ENCODE measurements around the gene CCDC30. TPM values are rescaled to one million over a fixed set of nuclear protein-coding genes. Genes with fewer than 3 reads are reported as not detected.
A peak's percentile ranks its signal among the peaks of the same experiment; 100 is the strongest.
"Not testable (repeated sequence)": the region's sequence is repeated elsewhere in the genome, so short reads cannot be mapped to it uniquely, and the experiment has no call there.

Gene CCDC30
- total and polyA plus RNA-seq, 3 experiments from 2014 or later = 0.58 to 1.9 (median 1.5) TPM

DNA sequence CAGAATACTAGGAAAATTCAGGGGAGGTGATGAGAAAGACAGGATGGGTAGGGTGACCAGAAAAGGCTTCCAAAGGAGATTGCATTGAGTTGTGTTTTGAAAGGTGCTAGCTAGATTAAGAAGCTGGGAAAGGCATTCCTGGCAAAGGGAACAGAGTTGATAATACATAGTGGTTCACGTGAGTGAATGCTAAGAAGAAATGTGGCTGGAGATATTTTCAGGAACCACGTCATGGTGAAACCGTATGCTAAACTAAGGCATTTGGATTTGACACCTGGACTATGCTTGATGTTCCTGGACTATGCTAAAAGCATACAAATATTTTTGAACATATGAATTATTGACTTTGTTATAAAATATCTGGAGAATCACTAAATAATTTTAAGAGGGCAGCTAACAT is 14.7 kb downstream of the CCDC30 start:
- Histone ChIP-seq H3K9me3 (ENCODE audit: low read length) (no peaks in the 10 kb centered on the region), H3K36me3 (ENCODE audit: insufficient read depth, low read length) (peaks cover under 1% of the 10 kb centered on the region), H3K27me3 (ENCODE audit: insufficient read depth, low read length, poor library complexity, severe bottlenecking) (no peaks in the 10 kb centered on the region), H3K27ac (ENCODE audit: low read depth, low read length) (no peak overlapping the region), H3K4me3 (ENCODE audit: low read length) (no peak overlapping the region), H3K4me1 (ENCODE audit: insufficient read depth, low read length) (no peaks in the 10 kb centered on the region)
- ChIA-PET CTCF (no interaction called here), POLR2A (no interaction called here)
- H3K36me3 Mint-ChIP-seq = peaks cover 0 to 13% (median 3%) of the 10 kb centered on the region in 3 donors
- no peaks in the 10 kb centered on the region for H3K4me1 Mint-ChIP-seq
- no peak overlapping the region for H3K27ac Mint-ChIP-seq
- H3K9me3 Mint-ChIP-seq = no peaks in the 10 kb centered on the region
- no peak overlapping the region for H3K4me3 Mint-ChIP-seq
- DNase-seq = no peak
- peaks cover 0 to 1% of the 10 kb centered on the region in 2 donors for H3K27me3 Mint-ChIP-seq

DNA sequence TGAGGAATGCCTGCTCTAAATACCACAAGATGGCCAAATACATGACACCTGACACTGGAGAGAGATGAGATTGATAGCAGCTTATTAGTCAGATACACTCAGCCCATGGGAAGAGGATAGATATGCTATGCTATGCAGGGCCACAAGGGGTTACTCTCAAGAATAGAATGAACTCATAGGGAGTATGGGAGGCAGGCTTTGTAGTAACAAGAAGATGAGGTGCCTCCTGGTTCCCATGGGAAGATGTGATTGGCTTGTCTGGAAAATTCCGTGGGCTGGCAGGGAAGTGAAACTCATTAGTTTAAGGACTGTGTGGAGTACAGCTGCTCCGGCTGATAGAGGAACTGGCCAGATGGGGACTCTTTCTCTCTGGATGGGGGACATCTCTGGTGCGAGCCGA is 16.5 kb downstream of the CCDC30 start:
- H3K36me3 Mint-ChIP-seq = peaks cover 3 to 19% (median 6%) of the 10 kb centered on the region in 3 donors
- H3K27me3 Mint-ChIP-seq = peaks cover 0 to 1% of the 10 kb centered on the region in 2 donors
- no peak for DNase-seq
- Histone ChIP-seq H3K27ac (ENCODE audit: low read depth, low read length) (no peak overlapping the region), H3K36me3 (ENCODE audit: insufficient read depth, low read length) (peaks cover 4% of the 10 kb centered on the region), H3K4me1 (ENCODE audit: insufficient read depth, low read length) (no peaks in the 10 kb centered on the region), H3K27me3 (ENCODE audit: insufficient read depth, low read length, poor library complexity, severe bottlenecking) (no peaks in the 10 kb centered on the region), H3K4me3 (ENCODE audit: low read length) (no peak overlapping the region), H3K9me3 (ENCODE audit: low read length) (no peaks in the 10 kb centered on the region)
- peak overlapping the region in 1 of 8 donors; percentile 82 for H3K27ac Mint-ChIP-seq
- H3K9me3 Mint-ChIP-seq = no peaks in the 10 kb centered on the region
- POLR2A ChIA-PET = no interaction called here
- CTCF ChIA-PET = no interaction called here
- H3K4me3 Mint-ChIP-seq = no peak overlapping the region
- no peaks in the 10 kb centered on the region for H3K4me1 Mint-ChIP-seq

DNA sequence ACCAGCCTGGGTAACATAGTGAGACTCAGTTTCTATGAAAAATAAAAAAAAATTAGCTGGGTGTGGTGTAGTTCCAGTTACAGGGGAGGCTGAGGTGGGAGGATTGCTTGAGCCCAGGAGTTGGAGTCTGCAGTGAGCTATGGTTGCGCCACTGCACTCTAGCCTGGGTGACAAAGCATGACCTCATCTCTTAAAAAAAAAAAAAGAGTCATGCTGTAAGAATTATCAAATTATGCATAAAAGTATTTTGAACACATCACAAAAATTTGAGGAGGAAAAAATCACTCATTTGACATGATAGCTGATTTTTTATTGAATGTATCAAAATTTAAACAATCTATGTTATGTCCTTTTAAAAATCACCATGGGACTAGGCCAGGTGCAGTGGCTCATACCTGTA is 17.8 kb downstream of the CCDC30 start:
- no peak overlapping the region for H3K27ac Mint-ChIP-seq
- Histone ChIP-seq H3K9me3 (ENCODE audit: low read length) (no peaks in the 10 kb centered on the region), H3K4me1 (ENCODE audit: insufficient read depth, low read length) (no peaks in the 10 kb centered on the region), H3K36me3 (ENCODE audit: insufficient read depth, low read length) (peaks cover 4% of the 10 kb centered on the region), H3K4me3 (ENCODE audit: low read length) (no peak overlapping the region), H3K27me3 (ENCODE audit: insufficient read depth, low read length, poor library complexity, severe bottlenecking) (no peaks in the 10 kb centered on the region), H3K27ac (ENCODE audit: low read depth, low read length) (no peak overlapping the region)
- no peaks in the 10 kb centered on the region for H3K4me1 Mint-ChIP-seq
- peaks cover 0 to 1% of the 10 kb centered on the region in 2 donors for H3K27me3 Mint-ChIP-seq
- H3K36me3 Mint-ChIP-seq = peaks cover 3 to 20% (median 6%) of the 10 kb centered on the region in 3 donors
- H3K4me3 Mint-ChIP-seq = no peak overlapping the region
- no peak for DNase-seq
- H3K9me3 Mint-ChIP-seq = no peaks in the 10 kb centered on the region
- ChIA-PET CTCF (no interaction called here), POLR2A (no interaction called here)

DNA sequence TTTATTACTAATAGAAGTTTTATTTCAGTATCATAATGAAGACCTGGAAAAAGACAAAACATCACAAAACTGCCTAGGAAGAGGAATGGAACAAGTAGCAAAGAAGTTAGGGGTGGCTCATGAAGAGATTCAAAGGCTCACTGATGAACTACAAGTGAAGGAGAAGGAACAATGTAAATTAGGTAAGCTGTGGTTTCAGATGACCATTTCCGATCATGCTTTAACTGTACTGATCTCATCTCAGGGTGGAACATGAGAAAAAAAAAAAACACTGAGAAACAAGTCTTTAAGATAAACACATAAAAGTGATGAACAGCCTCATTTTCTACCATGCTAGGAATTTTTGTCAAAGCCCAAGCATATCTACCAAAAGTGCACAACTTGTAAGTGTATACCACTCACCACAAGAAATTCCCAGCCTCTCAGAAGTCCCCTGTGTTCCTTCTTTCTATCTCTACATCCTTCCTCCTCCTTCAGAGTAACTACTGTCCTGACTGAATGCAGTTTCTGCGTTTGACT is 19.6 kb downstream of the CCDC30 start:
- Histone ChIP-seq H3K4me3 (ENCODE audit: low read length) (no peak overlapping the region), H3K27me3 (ENCODE audit: insufficient read depth, low read length, poor library complexity, severe bottlenecking) (no peaks in the 10 kb centered on the region), H3K27ac (ENCODE audit: low read depth, low read length) (no peak overlapping the region), H3K36me3 (ENCODE audit: insufficient read depth, low read length) (peaks cover 4% of the 10 kb centered on the region), H3K4me1 (ENCODE audit: insufficient read depth, low read length) (no peaks in the 10 kb centered on the region), H3K9me3 (ENCODE audit: low read length) (no peaks in the 10 kb centered on the region)
- Mint-ChIP-seq H3K4me1 (no peaks in the 10 kb centered on the region), H3K27me3 (peaks cover 0 to 1% of the 10 kb centered on the region in 2 donors), H3K9me3 (no peaks in the 10 kb centered on the region), H3K27ac (peak overlapping the region in 2 of 8 donors; percentile 0 to 11), H3K4me3 (no peak overlapping the region), H3K36me3 (peaks cover 3 to 20% (median 9%) of the 10 kb centered on the region in 3 donors)
- ChIA-PET CTCF (no interaction called here), POLR2A (no interaction called here)
- no peak for DNase-seq

DNA sequence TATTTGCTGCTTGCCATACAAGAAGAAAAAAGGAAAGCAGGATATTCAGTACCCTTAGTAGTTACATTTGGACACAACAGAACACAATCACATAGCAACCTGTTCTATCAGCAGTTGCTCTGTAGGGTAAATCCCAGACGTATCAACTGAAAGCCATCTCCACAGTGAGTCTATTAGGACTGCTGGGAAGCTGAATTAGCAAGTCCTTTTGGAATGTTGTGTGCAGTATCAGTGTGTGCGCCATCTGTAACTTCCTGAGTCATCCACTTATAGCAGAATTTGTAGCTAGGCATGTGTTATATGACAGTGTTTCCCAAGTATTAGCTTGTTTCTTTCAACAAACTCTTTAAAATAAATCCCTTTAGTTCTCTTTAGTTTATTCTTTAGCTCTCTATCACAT is 21.3 kb downstream of the CCDC30 start:
- DNase-seq = no peak
- H3K36me3 ChIP-seq (ENCODE audit: insufficient read depth, low read length) = peaks cover 4% of the 10 kb centered on the region
- no peaks in the 10 kb centered on the region for H3K4me1 Mint-ChIP-seq
- no peak overlapping the region for H3K27ac ChIP-seq (ENCODE audit: low read depth, low read length)
- ChIA-PET POLR2A (no interaction called here), CTCF (no interaction called here)
- peaks cover 3 to 20% (median 9%) of the 10 kb centered on the region in 3 donors for H3K36me3 Mint-ChIP-seq
- H3K4me3 ChIP-seq (ENCODE audit: low read length) = no peak overlapping the region
- no peaks in the 10 kb centered on the region for H3K27me3 ChIP-seq (ENCODE audit: insufficient read depth, low read length, poor library complexity, severe bottlenecking)
- no peaks in the 10 kb centered on the region for H3K4me1 ChIP-seq (ENCODE audit: insufficient read depth, low read length)
- H3K9me3 Mint-ChIP-seq = no peaks in the 10 kb centered on the region
- H3K27ac Mint-ChIP-seq = no peak overlapping the region
- H3K4me3 Mint-ChIP-seq = no peak overlapping the region
- no peaks in the 10 kb centered on the region for H3K9me3 ChIP-seq (ENCODE audit: low read length)
- H3K27me3 Mint-ChIP-seq = peaks cover 0 to 1% of the 10 kb centered on the region in 2 donors

DNA sequence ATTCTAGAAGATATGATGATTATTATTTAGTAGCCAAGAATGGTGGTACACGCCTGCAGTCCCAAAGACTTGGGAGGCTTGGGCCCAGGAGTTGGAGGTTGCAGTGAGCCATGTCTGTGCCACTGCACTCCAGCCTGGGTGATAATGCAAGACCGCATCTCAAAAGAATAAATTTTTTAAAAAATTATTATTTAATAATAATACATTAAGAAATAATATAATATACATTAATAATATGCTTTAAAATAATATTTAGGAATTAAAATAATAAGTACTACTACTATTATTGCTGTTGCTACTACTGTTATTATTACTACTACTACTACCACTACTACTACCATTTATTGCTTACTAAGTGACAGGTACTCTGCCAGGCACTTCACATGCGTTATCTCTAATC is 27.2 kb downstream of the CCDC30 start:
- CTCF ChIA-PET = no interaction called here

DNA sequence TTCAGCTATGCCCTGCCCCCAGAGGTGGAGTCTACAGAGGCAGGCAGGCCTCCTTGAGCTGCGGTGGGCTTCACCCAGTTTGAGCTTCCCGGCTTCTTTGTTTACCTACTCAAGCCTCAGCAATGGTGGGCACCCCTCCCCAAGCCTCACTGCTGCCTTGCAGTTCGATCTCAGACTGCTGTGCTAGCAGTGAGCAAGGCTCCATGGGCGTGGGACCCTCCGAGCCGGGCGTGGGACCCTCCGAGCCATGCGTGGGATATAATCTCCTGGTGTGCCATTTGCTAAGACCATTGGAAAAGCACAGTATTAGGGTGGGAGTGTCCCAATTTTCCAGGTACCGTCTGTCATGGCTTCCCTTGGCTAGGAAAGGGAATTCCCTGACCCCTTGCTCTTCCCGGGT is 38.9 kb downstream of the CCDC30 start:
- H3K4me1 ChIP-seq (ENCODE audit: insufficient read depth, low read length); H3K27ac ChIP-seq (ENCODE audit: low read depth, low read length); H3K27ac Mint-ChIP-seq; H3K4me3 Mint-ChIP-seq; H3K4me3 ChIP-seq (ENCODE audit: low read length); H3K36me3 ChIP-seq (ENCODE audit: insufficient read depth, low read length); CTCF ChIA-PET; H3K27me3 ChIP-seq (ENCODE audit: insufficient read depth, low read length, poor library complexity, severe bottlenecking); DNase-seq; POLR2A ChIA-PET; H3K27me3 Mint-ChIP-seq; H3K9me3 ChIP-seq (ENCODE audit: low read length); H3K4me1 Mint-ChIP-seq: not testable (repeated sequence)
- H3K9me3 Mint-ChIP-seq = peaks cover 23 to 41% (median 39%) of the 10 kb centered on the region in 5 donors
- H3K36me3 Mint-ChIP-seq = peaks cover 22 to 54% (median 50%) of the 10 kb centered on the region in 3 donors

More for the DNA sequence above, 27.2 kb downstream of the CCDC30 start:
- H3K27ac Mint-ChIP-seq = no peak overlapping the region
- DNase-seq = no peak
- Histone ChIP-seq H3K4me3 (ENCODE audit: low read length) (no peak overlapping the region), H3K27ac (ENCODE audit: low read depth, low read length) (no peak overlapping the region), H3K9me3 (ENCODE audit: low read length) (no peaks in the 10 kb centered on the region), H3K4me1 (ENCODE audit: insufficient read depth, low read length) (no peaks in the 10 kb centered on the region), H3K36me3 (ENCODE audit: insufficient read depth, low read length) (no peaks in the 10 kb centered on the region), H3K27me3 (ENCODE audit: insufficient read depth, low read length, poor library complexity, severe bottlenecking) (no peaks in the 10 kb centered on the region)
- H3K4me3 Mint-ChIP-seq = no peak overlapping the region
- H3K27me3 Mint-ChIP-seq = no peaks in the 10 kb centered on the region
- H3K36me3 Mint-ChIP-seq = peaks cover 10 to 26% (median 11%) of the 10 kb centered on the region in 3 donors
- peaks cover 0 to 5% (median 2%) of the 10 kb centered on the region in 5 donors for H3K9me3 Mint-ChIP-seq
- POLR2A ChIA-PET = no interaction called here
- no peaks in the 10 kb centered on the region for H3K4me1 Mint-ChIP-seq

DNA sequence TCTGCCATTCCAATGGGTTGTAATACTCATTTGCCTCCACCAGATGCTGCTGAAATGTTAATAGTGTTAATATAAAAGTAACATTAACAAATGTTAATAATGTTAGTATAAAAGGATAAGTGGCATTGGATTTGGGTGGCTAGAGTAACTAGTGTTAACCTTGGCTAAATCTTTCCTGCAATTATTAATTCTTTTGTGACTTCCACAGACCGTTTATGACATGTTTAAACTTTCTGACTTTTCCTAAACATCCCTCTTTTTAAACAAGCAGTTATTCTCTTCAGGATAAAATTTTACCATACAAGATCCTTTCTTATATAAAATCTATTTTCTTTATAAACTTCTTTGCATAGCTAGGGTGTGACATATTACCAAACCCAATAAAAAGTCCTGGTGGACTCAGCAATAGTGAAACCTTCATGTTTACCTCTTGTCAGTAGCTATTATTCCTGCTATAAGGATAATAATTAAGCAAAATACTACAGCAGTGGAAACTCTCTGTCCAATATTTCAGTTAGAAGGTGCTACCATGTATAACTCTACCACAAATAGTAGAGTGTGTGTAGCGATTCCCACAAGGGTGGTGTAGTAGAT is 41.5 kb downstream of the CCDC30 start:
- Mint-ChIP-seq H3K27ac (no peak overlapping the region), H3K36me3 (peaks cover 23 to 72% (median 64%) of the 10 kb centered on the region in 3 donors), H3K4me3 (no peak overlapping the region), H3K9me3 (peaks cover 33 to 59% (median 56%) of the 10 kb centered on the region in 5 donors), H3K4me1 (no peaks in the 10 kb centered on the region), H3K27me3 (peaks cover 0 to 2% of the 10 kb centered on the region in 2 donors)
- Histone ChIP-seq H3K4me1 (ENCODE audit: insufficient read depth, low read length) (no peaks in the 10 kb centered on the region), H3K27me3 (ENCODE audit: insufficient read depth, low read length, poor library complexity, severe bottlenecking) (no peaks in the 10 kb centered on the region), H3K4me3 (ENCODE audit: low read length) (no peak overlapping the region), H3K36me3 (ENCODE audit: insufficient read depth, low read length) (no peaks in the 10 kb centered on the region), H3K27ac (ENCODE audit: low read depth, low read length) (no peak overlapping the region), H3K9me3 (ENCODE audit: low read length) (no peaks in the 10 kb centered on the region)
- DNase-seq = no peak
- POLR2A ChIA-PET = no interaction called here
- CTCF ChIA-PET = no interaction called here

Data from CD8-positive, alpha-beta memory T cell (primary cell).